OCI-LY1 (cell line): ENCODE results near the gene DPRX.

ENCODE experiments used
- H2AFZ ChIP-seq: fragments of 200-600 bp; sonication (generic), shearing (Covaris generic); 2 replicates; pipeline ENCODE4 v1.6.0; 2014; ENCODE audit warnings: antibody characterized with exemption, mild to moderate bottlenecking, low read length
- H3F3A ChIP-seq: fragments of 200-600 bp; sonication (generic), shearing (Covaris generic); 2 replicates; pipeline ENCODE4 v1.6.0; 2014; ENCODE audit warnings: mild to moderate bottlenecking, antibody characterized with exemption, low read length, moderate library complexity; ENCODE audit not compliant: insufficient read depth
- H3K27ac ChIP-seq: fragments of 200-600 bp; sonication (generic); 2 replicates; pipeline ENCODE4 v1.5.1; 2014; ENCODE audit warnings: low read length, mixed run types, mild to moderate bottlenecking, low read depth; ENCODE audit not compliant: poor library complexity, severe bottlenecking
- H3K27me3 ChIP-seq: fragments of 200-600 bp; sonication (generic); 2 replicates; pipeline ENCODE4 v1.6.0; 2014; ENCODE audit warnings: antibody characterized with exemption, mild to moderate bottlenecking, low read length, moderate library complexity; ENCODE audit not compliant: insufficient read depth
- H3K36me3 ChIP-seq: fragments of 200-600 bp; sonication (generic); 2 replicates; pipeline ENCODE4 v1.6.1; 2014; ENCODE audit warnings: mild to moderate bottlenecking, antibody characterized with exemption, low read length, moderate library complexity, mixed read lengths; ENCODE audit not compliant: insufficient read depth
- H3K4me1 ChIP-seq: fragments of 200-600 bp; sonication (generic); 2 replicates; pipeline ENCODE4 v1.5.1; 2014; ENCODE audit warnings: mild to moderate bottlenecking, low read length, moderate library complexity; ENCODE audit not compliant: insufficient read depth, severe bottlenecking
- H3K4me2 ChIP-seq: fragments of 200-600 bp; sonication (generic), shearing (Covaris generic); 2 replicates; pipeline ENCODE4 v1.6.1; 2014; ENCODE audit warnings: low read length
- H3K4me3 ChIP-seq: fragments of 200-600 bp; sonication (generic); 2 replicates; pipeline ENCODE4 v1.5.1; 2014; ENCODE audit warnings: low read length, low read depth, mild to moderate bottlenecking, mixed read lengths; ENCODE audit not compliant: poor library complexity, severe bottlenecking
- H3K79me2 ChIP-seq: fragments of 200-600 bp; shearing (Covaris generic); 2 replicates; pipeline ENCODE4 v1.6.1; 2016; ENCODE audit warnings: mixed run types, low read length, mixed read lengths; ENCODE audit not compliant: insufficient read depth
- H3K9ac ChIP-seq: fragments of 200-600 bp; sonication (generic), shearing (Covaris generic); 2 replicates; pipeline ENCODE4 v1.6.1; 2014; ENCODE audit warnings: mild to moderate bottlenecking, low read length, mixed read lengths
- H3K9me2 ChIP-seq: fragments of 200-600 bp; sonication (generic), shearing (Covaris generic); 2 replicates; pipeline ENCODE4 v1.6.1; 2014; ENCODE audit warnings: low read depth, mild to moderate bottlenecking, low read length, mixed read lengths
- H3K9me3 ChIP-seq: fragments of 200-600 bp; shearing (Covaris generic); 2 replicates; pipeline ENCODE4 v1.6.1; 2014; ENCODE audit warnings: low read length, mixed read lengths
- H4K20me1 ChIP-seq: fragments of 200-600 bp; sonication (generic), shearing (Covaris generic); 2 replicates; pipeline ENCODE4 v1.6.0; 2016; ENCODE audit warnings: mild to moderate bottlenecking, low read length; ENCODE audit not compliant: insufficient read depth
- CTCF ChIP-seq: fragments of 200-600 bp; sonication (generic), shearing (Covaris generic); IDR thresholded peaks from 2 replicates; pipeline ENCODE4 v1.5.1; 2017; ENCODE audit warnings: mild to moderate bottlenecking, antibody characterized with exemption, low read length, moderate library complexity, mixed read lengths
- EZH2 ChIP-seq: fragments of 200-600 bp; sonication (generic), shearing (Covaris generic); IDR thresholded peaks from 2 replicates; pipeline ENCODE4 v1.8.0; 2017; ENCODE audit warnings: borderline replicate concordance, mixed run types, mild to moderate bottlenecking, antibody characterized with exemption, low read length, moderate library complexity, mixed read lengths

Gene DPRX

GRCh38 chr19:53670345-53670744, 38.5 kb downstream of the DPRX start:
- no peak overlapping the region for H3K27ac ChIP-seq
- no peaks in the 10 kb centered on the region for H3K79me2 ChIP-seq
- TF ChIP-seq EZH2 (no peak), CTCF (no peak)
- no peak overlapping the region for H3K4me3 ChIP-seq
- no peaks in the 10 kb centered on the region for H3K4me1 ChIP-seq
- H3K9ac ChIP-seq = no peak overlapping the region
- H3K9me3 ChIP-seq = no peaks in the 10 kb centered on the region
- H2AFZ ChIP-seq = no peak overlapping the region
- H3K27me3 ChIP-seq = no peaks in the 10 kb centered on the region
- no peaks in the 10 kb centered on the region for H3K9me2 ChIP-seq
- H4K20me1 ChIP-seq = no peaks in the 10 kb centered on the region
- H3K36me3 ChIP-seq = no peaks in the 10 kb centered on the region
- no peak overlapping the region for H3K4me2 ChIP-seq
- no peaks in the 10 kb centered on the region for H3F3A ChIP-seq

GRCh38 chr19:53671663-53672062, 39.9 kb downstream of the DPRX start:
- no peak overlapping the region for H3K27ac ChIP-seq
- H3K27me3 ChIP-seq = no peaks in the 10 kb centered on the region
- H2AFZ ChIP-seq = no peak overlapping the region
- H4K20me1 ChIP-seq = no peaks in the 10 kb centered on the region
- H3K9me2 ChIP-seq = no peaks in the 10 kb centered on the region
- H3K4me1 ChIP-seq = no peaks in the 10 kb centered on the region
- no peaks in the 10 kb centered on the region for H3F3A ChIP-seq
- no peaks in the 10 kb centered on the region for H3K9me3 ChIP-seq
- H3K9ac ChIP-seq = no peak overlapping the region
- H3K4me2 ChIP-seq = no peak overlapping the region
- H3K79me2 ChIP-seq = no peaks in the 10 kb centered on the region
- H3K4me3 ChIP-seq = no peak overlapping the region
- H3K36me3 ChIP-seq = no peaks in the 10 kb centered on the region
- no peak for TF ChIP-seq CTCF
